ENCODE data around the gene RASD1. TPM values are rescaled to one million over a fixed set of nuclear protein-coding genes. Genes with fewer than 3 reads are reported as not detected.

The RASD1 gene
- total RNA-seq, 1 experiment from 2014 or later, result 1.2 TPM

DNA sequence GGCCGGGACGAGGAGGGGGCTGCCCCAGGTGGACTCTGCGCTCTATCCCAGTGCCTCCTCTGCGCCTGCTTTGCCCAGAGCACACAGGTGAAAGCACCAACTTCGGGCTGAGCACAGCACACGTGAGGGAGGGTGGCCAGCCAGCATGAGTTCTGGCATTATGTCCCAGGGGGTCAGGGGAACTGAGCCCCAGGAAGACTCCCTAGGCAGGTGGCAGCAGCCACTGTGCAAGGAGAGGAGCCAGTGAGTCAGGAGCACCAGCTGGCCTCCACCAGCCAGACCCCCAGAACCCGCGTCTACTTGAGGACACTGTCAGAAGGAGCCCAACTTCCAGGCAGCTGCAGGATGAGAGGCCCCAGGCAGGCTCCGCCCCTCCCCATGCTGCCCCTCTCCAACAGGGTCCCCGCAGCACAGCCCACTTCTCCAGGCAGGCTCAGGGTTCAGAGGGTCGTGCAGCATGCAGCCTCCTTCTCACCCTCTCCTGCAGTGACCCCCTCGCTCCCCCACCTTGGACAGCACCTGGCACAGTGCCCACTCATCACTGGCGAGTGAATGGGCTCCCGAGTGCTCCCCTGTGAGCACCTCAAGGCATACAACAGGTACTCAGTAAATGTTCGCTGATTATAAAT lies 44.2 kb upstream of the RASD1 start:
- ChIA-PET POLR2A (ENCODE audit: unreplicated experiment) (no interaction called here), CTCF (no interaction called here)
- intact Hi-C loops (cut with micrococcal nuclease; ENCODE audit: unreplicated experiment), result no loop called here
- Histone ChIP-seq H3K79me2 (ENCODE audit: low read depth) (no peaks in the 10 kb centered on the region), H3K9me2 (ENCODE audit: insufficient read depth) (no peaks in the 10 kb centered on the region), H4K20me1 (ENCODE audit: insufficient read depth) (peaks cover 36% of the 10 kb centered on the region; the same call in 1 of the 2 replicates), H3K36me3 (ENCODE audit: low read depth) (no peaks in the 10 kb centered on the region), H3K4me2 (no peak overlapping the region), H3K9me3 (ENCODE audit: insufficient read depth, low read depth) (no peaks in the 10 kb centered on the region), H3K4me1 (replicated peaks; ENCODE audit: insufficient read depth) (peaks cover 21% of the 10 kb centered on the region), H3K27ac (no peak overlapping the region), H3F3A (ENCODE audit: insufficient read depth, low read depth) (peaks cover 20% of the 10 kb centered on the region), H2AFZ (no peak overlapping the region), H3K27me3 (ENCODE audit: insufficient read depth, low read depth) (no peaks in the 10 kb centered on the region), H3K4me3 (no peak overlapping the region)
- TF ChIP-seq EZH2 (IDR thresholded peaks at IDR 0.05; ENCODE audit: low read depth) (no peak), CTCF (conservative IDR thresholded peaks at IDR 0.05) (no peak)
- DNase-seq, result no peak
- no TSS peak for BruUV-seq (replicated peaks)

- no peaks in the 10 kb centered on the region for H3K36me3 ChIP-seq (ENCODE audit: low read depth)
- TF ChIP-seq EZH2 (IDR thresholded peaks at IDR 0.05; ENCODE audit: low read depth) (no peak), CTCF (conservative IDR thresholded peaks at IDR 0.05) (no peak)
- H3K4me1 ChIP-seq (replicated peaks; ENCODE audit: insufficient read depth), result peaks cover 21% of the 10 kb centered on the region
- no peaks in the 10 kb centered on the region for H3K9me3 ChIP-seq (ENCODE audit: insufficient read depth, low read depth)
- H3K4me2 ChIP-seq, result no peak overlapping the region
- CTCF ChIA-PET, result interaction anchor here (0.6 kb wide), 1 partner anchor 75 kb away, joined by 3 read pairs; no protein-coding TSS in a partner anchor
- no TSS peak for BruUV-seq (replicated peaks)
- H3K27ac ChIP-seq, result no peak overlapping the region
- POLR2A ChIA-PET (ENCODE audit: unreplicated experiment), result no interaction called here
- no peak for DNase-seq
- no peaks in the 10 kb centered on the region for H3K27me3 ChIP-seq (ENCODE audit: insufficient read depth, low read depth)
- H4K20me1 ChIP-seq (ENCODE audit: insufficient read depth), result peaks cover 37% of the 10 kb centered on the region; the same call in 1 of the 2 replicates
- no peaks in the 10 kb centered on the region for H3K79me2 ChIP-seq (ENCODE audit: low read depth)
- intact Hi-C loops (cut with micrococcal nuclease; ENCODE audit: unreplicated experiment), result no loop called here
- no peaks in the 10 kb centered on the region for H3K9me2 ChIP-seq (ENCODE audit: insufficient read depth)
- H3F3A ChIP-seq (ENCODE audit: insufficient read depth, low read depth), result peaks cover 20% of the 10 kb centered on the region
- no peak overlapping the region for H3K4me3 ChIP-seq
- H2AFZ ChIP-seq, result no peak overlapping the region
These were observed 43.4 kb upstream of the RASD1 start for GRCh38 chr17:17539591-17539990.

- Histone ChIP-seq H3K27ac (peak overlapping the region; percentile 71), H3K4me2 (peak overlapping the region; percentile 54)
These were observed 42.5 kb upstream of the RASD1 start for GRCh38 chr17:17538417-17539391.

More at GRCh38 chr17:17538417-17539391, 42.5 kb upstream of the RASD1 start:
- Histone ChIP-seq H3K4me3 (no peak overlapping the region), H3K9me3 (ENCODE audit: insufficient read depth, low read depth) (no peaks in the 10 kb centered on the region), H3K79me2 (ENCODE audit: low read depth) (no peaks in the 10 kb centered on the region), H3K27me3 (ENCODE audit: insufficient read depth, low read depth) (no peaks in the 10 kb centered on the region), H4K20me1 (ENCODE audit: insufficient read depth) (peaks cover 34% of the 10 kb centered on the region; the same call in 1 of the 2 replicates), H3F3A (ENCODE audit: insufficient read depth, low read depth) (peaks cover 20% of the 10 kb centered on the region), H2AFZ (no peak overlapping the region), H3K36me3 (ENCODE audit: low read depth) (no peaks in the 10 kb centered on the region), H3K9me2 (ENCODE audit: insufficient read depth) (no peaks in the 10 kb centered on the region), H3K4me1 (replicated peaks; ENCODE audit: insufficient read depth) (peaks cover 21% of the 10 kb centered on the region)
- TF ChIP-seq EZH2 (IDR thresholded peaks at IDR 0.05; ENCODE audit: low read depth), result no peak
- TF ChIP-seq CTCF (conservative IDR thresholded peaks at IDR 0.05), result no peak
- CTCF ChIA-PET, result interaction anchor here (0.6 kb wide), 1 partner anchor 76 kb away, joined by 3 read pairs; no protein-coding TSS in a partner anchor
- POLR2A ChIA-PET (ENCODE audit: unreplicated experiment), result interaction anchor here (0.5 to 0.9 kb wide), 5 partner anchors 9 to 299 kb away, joined by 3 to 7 read pairs (median 3); no protein-coding TSS in a partner anchor
- peak; percentile 63 to 87 for DNase-seq
- intact Hi-C loops (cut with micrococcal nuclease; ENCODE audit: unreplicated experiment), result no loop called here
- BruUV-seq (replicated peaks), result no TSS peak

All from PC-9 (cell line).